SK-N-SH treated with all-trans-retinoic acid at 6 μM for 48 hours (cell line): ENCODE results near the gene C14orf180.

Experiments
- ARNTL ChIP-seq: fragments of 450-650 bp; formaldehyde crosslinking; IDR thresholded peaks from 2 replicates; pipeline ENCODE4 v1.5.0; 2020; ENCODE audit warnings: low read depth, mild to moderate bottlenecking, moderate library complexity, borderline replicate concordance
- PPARA ChIP-seq: fragments of 250-450 bp; sonication (Bioruptor Pico); IDR thresholded peaks from 2 replicates; pipeline ENCODE4 v1.5.0; 2020; ENCODE audit warnings: mild to moderate bottlenecking, borderline replicate concordance
- TF ChIP-seq, protein P1 (sequence below): fragments of 250-450 bp; sonication (Bioruptor Pico); IDR thresholded peaks from 2 replicates; pipeline ENCODE4 v1.5.0; 2020; ENCODE audit warnings: mild to moderate bottlenecking, moderate library complexity

DNA sequence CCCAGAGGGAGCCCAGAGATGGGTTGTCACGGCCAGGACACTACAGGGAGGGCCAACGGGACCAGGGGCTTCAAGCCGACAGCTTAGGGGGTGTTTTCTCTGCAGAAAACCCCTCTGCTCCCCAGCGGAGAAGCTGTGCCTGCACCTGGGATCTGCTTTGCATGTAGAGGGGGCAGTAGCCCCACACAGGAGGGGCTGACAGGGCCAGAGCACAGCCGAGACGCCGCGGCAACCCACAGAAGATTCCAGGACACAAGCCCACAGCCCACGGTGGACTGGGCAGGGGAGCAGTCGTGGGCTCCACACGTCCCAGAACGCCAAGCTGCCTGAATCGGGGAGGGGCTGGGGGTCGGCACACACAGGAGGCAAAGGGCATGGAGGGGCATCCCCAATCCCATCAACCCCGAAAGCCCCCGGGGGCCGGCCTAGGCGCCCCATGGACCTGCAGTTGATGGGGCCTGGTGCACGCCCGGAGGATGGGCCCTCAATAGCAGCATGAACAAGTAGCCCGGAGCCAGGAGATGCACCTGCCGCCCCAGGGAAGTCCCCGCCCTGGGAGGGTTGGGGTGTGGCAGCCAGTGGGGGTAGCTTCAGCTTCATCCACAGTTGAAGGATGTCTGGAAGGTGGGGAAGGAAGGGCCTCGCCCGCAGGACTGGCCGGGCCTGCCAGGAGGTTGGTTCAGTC, 55.5 kb downstream of the C14orf180 start:
- TF ChIP-seq, protein P1, sequence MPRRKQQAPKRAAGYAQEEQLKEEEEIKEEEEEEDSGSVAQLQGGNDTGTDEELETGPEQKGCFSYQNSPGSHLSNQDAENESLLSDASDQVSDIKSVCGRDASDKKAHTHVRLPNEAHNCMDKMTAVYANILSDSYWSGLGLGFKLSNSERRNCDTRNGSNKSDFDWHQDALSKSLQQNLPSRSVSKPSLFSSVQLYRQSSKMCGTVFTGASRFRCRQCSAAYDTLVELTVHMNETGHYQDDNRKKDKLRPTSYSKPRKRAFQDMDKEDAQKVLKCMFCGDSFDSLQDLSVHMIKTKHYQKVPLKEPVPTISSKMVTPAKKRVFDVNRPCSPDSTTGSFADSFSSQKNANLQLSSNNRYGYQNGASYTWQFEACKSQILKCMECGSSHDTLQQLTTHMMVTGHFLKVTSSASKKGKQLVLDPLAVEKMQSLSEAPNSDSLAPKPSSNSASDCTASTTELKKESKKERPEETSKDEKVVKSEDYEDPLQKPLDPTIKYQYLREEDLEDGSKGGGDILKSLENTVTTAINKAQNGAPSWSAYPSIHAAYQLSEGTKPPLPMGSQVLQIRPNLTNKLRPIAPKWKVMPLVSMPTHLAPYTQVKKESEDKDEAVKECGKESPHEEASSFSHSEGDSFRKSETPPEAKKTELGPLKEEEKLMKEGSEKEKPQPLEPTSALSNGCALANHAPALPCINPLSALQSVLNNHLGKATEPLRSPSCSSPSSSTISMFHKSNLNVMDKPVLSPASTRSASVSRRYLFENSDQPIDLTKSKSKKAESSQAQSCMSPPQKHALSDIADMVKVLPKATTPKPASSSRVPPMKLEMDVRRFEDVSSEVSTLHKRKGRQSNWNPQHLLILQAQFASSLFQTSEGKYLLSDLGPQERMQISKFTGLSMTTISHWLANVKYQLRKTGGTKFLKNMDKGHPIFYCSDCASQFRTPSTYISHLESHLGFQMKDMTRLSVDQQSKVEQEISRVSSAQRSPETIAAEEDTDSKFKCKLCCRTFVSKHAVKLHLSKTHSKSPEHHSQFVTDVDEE (CRISPR knock-in tag), result no peak
- TF ChIP-seq ARNTL (CRISPR knock-in tag) (no peak), PPARA (no peak)
